GM19239 (cell line): ENCODE results near the gene SFN.
"Not testable (repeated sequence)": the region's sequence is repeated elsewhere in the genome, so short reads cannot be mapped to it uniquely, and the experiment has no call there.

Experiments
- DNase-seq: peaks from one replicate; pipeline ENCODE4 v3.0.0; 2011; ENCODE audit warnings: low spot score; ENCODE audit not compliant: insufficient read length
- FAIRE-seq: peaks from 2 replicates; lab custom pipeline; 2011; peaks lifted over from hg19 to GRCh38; lab: Jason Lieb, UNC

The SFN gene

GRCh38 chr1:26862781-26863684 is at the start of gene SFN:
Gene SFN, plus strand, starts transcription at chr1:26863149. Its CDS starts 64 bp downstream, at chr1:26863213.
- FAIRE-seq (no peak), DNase-seq (no peak)

GRCh38 chr1:26814377-26814776 is 48.6 kb upstream of the SFN start:
- FAIRE-seq (no peak), DNase-seq (no peak)

GRCh38 chr1:26814893-26815292 is 48.1 kb upstream of the SFN start:
- no peak for FAIRE-seq
- no peak for DNase-seq

- FAIRE-seq (peak; percentile 91), DNase-seq (peak; percentile 79)
Observed at GRCh38 chr1:26820784-26821269, 42.1 kb upstream of the SFN start.

GRCh38 chr1:26822737-26823395 is 40.1 kb upstream of the SFN start:
- FAIRE-seq (no peak), DNase-seq (no peak)

GRCh38 chr1:26824731-26825130 is 38.2 kb upstream of the SFN start:
- DNase-seq (no peak), FAIRE-seq (no peak)

GRCh38 chr1:26826261-26827105 is 36.5 kb upstream of the SFN start, which contains the start of gene ZDHHC18:
Gene ZDHHC18, plus strand, starts transcription at chr1:26826688. Its CDS starts 117 bp downstream, at chr1:26826805.
- peak; percentile 85 for DNase-seq
- FAIRE-seq, result no peak

- DNase-seq (no peak), FAIRE-seq (no peak)
Observed at GRCh38 chr1:26827106-26827604, 35.8 kb upstream of the SFN start.

GRCh38 chr1:26827663-26828062 is 35.3 kb upstream of the SFN start:
- no peak for DNase-seq
- no peak for FAIRE-seq

- FAIRE-seq (no peak), DNase-seq (no peak)
Observed at GRCh38 chr1:26828411-26828991, 34.4 kb upstream of the SFN start.

GRCh38 chr1:26829184-26829911 is 33.6 kb upstream of the SFN start:
- DNase-seq (no peak), FAIRE-seq (peak; percentile 39)

GRCh38 chr1:26831059-26831458 is 31.9 kb upstream of the SFN start:
- FAIRE-seq, result no peak
- no peak for DNase-seq

- DNase-seq (no peak), FAIRE-seq (no peak)
Observed at GRCh38 chr1:26831546-26832248, 31.3 kb upstream of the SFN start.

GRCh38 chr1:26832249-26832960 is 30.5 kb upstream of the SFN start:
- DNase-seq (no peak), FAIRE-seq (no peak)

GRCh38 chr1:26833432-26834405 is 29.2 kb upstream of the SFN start:
- peak; percentile 92 for DNase-seq
- peak; percentile 100 for FAIRE-seq

GRCh38 chr1:26837665-26838064 is 25.3 kb upstream of the SFN start:
- DNase-seq, FAIRE-seq: not testable (repeated sequence)
